Measurements from ENCODE around the gene PLA2G4D. TPM values are rescaled to one million over a fixed set of nuclear protein-coding genes. Genes with fewer than 3 reads are reported as not detected.

The PLA2G4D gene
- polyA plus RNA-seq, 2 of the 4 experiments (the other 2 are of a cell fraction): not detected

DNA sequence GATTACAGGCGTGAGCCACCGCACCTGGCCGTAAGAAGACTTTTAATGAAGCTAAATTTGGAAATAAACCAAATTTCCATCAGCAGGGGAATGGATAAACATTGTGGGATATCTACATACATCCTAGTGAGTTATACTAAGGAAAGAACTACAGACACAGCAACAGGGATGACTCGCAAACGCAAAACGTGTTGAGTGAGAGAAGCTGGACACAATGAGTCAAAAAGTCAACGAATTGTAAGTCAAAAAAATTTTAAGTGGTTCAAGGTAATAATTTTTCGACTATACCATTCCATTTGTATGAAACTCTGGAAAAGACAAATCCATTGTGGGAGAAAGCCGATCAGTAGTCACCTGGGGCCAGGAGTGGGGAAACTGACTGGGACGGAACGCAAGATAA lies 42.2 kb upstream of the PLA2G4D start:
- ChIA-PET POLR2A (no interaction called here), CTCF (interaction anchor here (0.8 to 1.8 kb wide), 5 partner anchors 28 to 148 kb away, joined by 3 to 10 read pairs (median 3); no protein-coding TSS in a partner anchor)
- no peak overlapping the region for H3K4me2 ChIP-seq
- ATAC-seq (no peak), DNase-seq (ENCODE audit: low read depth in 1 of 2, low spot score in 1 of 2) (no peak), FAIRE-seq (no peak)
- peaks cover 25% of the 10 kb centered on the region for H3K4me1 ChIP-seq
- H3K4me3 ChIP-seq: no peak overlapping the region
- H3K27ac ChIP-seq: no peak overlapping the region
- no peak for TF ChIP-seq ELK1 (IDR thresholded peaks at IDR 0.05; ENCODE audit: low read depth, low read length)
- TF ChIP-seq RFX5 (IDR thresholded peaks at IDR 0.05): no peak
- TF ChIP-seq CBX2 (IDR thresholded peaks at IDR 0.05; ENCODE audit: borderline replicate concordance, low read depth): no peak
- TF ChIP-seq ESRRA (IDR thresholded peaks at IDR 0.05; ENCODE audit: borderline replicate concordance, low read length): no peak
- TF ChIP-seq, protein P1, sequence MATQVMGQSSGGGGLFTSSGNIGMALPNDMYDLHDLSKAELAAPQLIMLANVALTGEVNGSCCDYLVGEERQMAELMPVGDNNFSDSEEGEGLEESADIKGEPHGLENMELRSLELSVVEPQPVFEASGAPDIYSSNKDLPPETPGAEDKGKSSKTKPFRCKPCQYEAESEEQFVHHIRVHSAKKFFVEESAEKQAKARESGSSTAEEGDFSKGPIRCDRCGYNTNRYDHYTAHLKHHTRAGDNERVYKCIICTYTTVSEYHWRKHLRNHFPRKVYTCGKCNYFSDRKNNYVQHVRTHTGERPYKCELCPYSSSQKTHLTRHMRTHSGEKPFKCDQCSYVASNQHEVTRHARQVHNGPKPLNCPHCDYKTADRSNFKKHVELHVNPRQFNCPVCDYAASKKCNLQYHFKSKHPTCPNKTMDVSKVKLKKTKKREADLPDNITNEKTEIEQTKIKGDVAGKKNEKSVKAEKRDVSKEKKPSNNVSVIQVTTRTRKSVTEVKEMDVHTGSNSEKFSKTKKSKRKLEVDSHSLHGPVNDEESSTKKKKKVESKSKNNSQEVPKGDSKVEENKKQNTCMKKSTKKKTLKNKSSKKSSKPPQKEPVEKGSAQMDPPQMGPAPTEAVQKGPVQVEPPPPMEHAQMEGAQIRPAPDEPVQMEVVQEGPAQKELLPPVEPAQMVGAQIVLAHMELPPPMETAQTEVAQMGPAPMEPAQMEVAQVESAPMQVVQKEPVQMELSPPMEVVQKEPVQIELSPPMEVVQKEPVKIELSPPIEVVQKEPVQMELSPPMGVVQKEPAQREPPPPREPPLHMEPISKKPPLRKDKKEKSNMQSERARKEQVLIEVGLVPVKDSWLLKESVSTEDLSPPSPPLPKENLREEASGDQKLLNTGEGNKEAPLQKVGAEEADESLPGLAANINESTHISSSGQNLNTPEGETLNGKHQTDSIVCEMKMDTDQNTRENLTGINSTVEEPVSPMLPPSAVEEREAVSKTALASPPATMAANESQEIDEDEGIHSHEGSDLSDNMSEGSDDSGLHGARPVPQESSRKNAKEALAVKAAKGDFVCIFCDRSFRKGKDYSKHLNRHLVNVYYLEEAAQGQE (IDR thresholded peaks at IDR 0.05): no peak
- TF ChIP-seq CHD2 (IDR thresholded peaks at IDR 0.05; ENCODE audit: low read length, partially characterized antibody): no peak
- no peaks in the 10 kb centered on the region for H3K9me3 ChIP-seq
- WGBS (ENCODE audit: missing lambda C conversion rate): 56% methylated on average over 11 of the region's 11 CpGs

DNA sequence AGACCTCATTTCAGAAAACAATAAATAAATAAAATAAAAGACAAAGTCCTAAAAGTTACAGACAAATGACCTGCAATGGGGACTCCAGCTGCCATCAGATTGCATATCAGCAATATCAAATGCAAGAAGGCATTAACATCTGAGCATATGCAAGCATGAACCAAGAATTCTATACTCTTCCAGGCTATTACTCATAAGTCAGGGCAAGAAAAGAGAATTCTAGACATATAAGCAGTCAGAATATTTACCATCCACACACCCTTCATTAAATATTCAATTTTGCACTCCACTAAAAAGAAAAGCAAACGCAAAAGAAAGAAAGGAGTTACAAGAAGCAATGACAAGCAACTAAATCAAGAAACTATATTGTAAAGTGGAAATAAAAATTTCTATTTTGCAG lies 41.0 kb upstream of the PLA2G4D start:
- ChIA-PET CTCF (interaction anchor here (0.6 to 2.3 kb wide), 6 partner anchors 8 to 147 kb away, joined by 3 to 14 read pairs (median 5); no protein-coding TSS in a partner anchor), POLR2A (no interaction called here)
- FAIRE-seq (no peak), ATAC-seq (no peak), DNase-seq (ENCODE audit: low read depth in 1 of 2, low spot score in 1 of 2) (no peak)
- Histone ChIP-seq H3K4me1 (peaks cover 25% of the 10 kb centered on the region), H3K27ac (0 out of 6 replicates have a peak overlapping the region, but pooled peaks of 1 of the 2 experiments have one; percentile 26), H3K4me2 (peak overlapping the region; percentile 22; the same call in 1 of the 3 replicates), H3K4me3 (no peak overlapping the region), H3K9me3 (no peaks in the 10 kb centered on the region)
- TF ChIP-seq, protein P2, sequence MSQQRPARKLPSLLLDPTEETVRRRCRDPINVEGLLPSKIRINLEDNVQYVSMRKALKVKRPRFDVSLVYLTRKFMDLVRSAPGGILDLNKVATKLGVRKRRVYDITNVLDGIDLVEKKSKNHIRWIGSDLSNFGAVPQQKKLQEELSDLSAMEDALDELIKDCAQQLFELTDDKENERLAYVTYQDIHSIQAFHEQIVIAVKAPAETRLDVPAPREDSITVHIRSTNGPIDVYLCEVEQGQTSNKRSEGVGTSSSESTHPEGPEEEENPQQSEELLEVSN (IDR thresholded peaks at IDR 0.05; ENCODE audit: borderline replicate concordance, low read depth): no peak
- no peak for TF ChIP-seq PBX3 (IDR thresholded peaks at IDR 0.05)
- no peak for TF ChIP-seq ELK1 (IDR thresholded peaks at IDR 0.05; ENCODE audit: low read depth, low read length)
- TF ChIP-seq JUN (IDR thresholded peaks at IDR 0.05): no peak
- no peak for TF ChIP-seq RAD21 (conservative IDR thresholded peaks at IDR 0.05 in 1 of 2, IDR thresholded peaks at IDR 0.05 in 1 of 2)
- TF ChIP-seq, protein P3, sequence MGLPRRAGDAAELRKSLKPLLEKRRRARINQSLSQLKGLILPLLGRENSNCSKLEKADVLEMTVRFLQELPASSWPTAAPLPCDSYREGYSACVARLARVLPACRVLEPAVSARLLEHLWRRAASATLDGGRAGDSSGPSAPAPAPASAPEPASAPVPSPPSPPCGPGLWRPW (IDR thresholded peaks at IDR 0.05): no peak
- TF ChIP-seq CEBPB (IDR thresholded peaks at IDR 0.05): no peak
- no peak for TF ChIP-seq HOXA7 (CRISPR knock-in tag; IDR thresholded peaks at IDR 0.05)
- TF ChIP-seq ZFP36 (IDR thresholded peaks at IDR 0.05; ENCODE audit: borderline replicate concordance, partially characterized antibody): no peak
- TF ChIP-seq ATOH8 (CRISPR knock-in tag; IDR thresholded peaks at IDR 0.05; ENCODE audit: low read depth): no peak
- TF ChIP-seq BCL3 (IDR thresholded peaks at IDR 0.05): no peak
- no peak for TF ChIP-seq KDM5A (IDR thresholded peaks at IDR 0.05)
- 81% methylated on average over 1 of the region's 1 CpG for WGBS (ENCODE audit: missing lambda C conversion rate)

All from A549 (cell line).